OCI-LY3 (cell line): ENCODE data around the gene CCDC127.
"Not testable (repeated sequence)": the region's sequence is repeated elsewhere in the genome, so short reads cannot be mapped to it uniquely, and the experiment has no call there.

Experiments
- H2AFZ ChIP-seq: fragments of 200-600, 300-600 bp; shearing (Covaris generic); 2 replicates; pipeline ENCODE4 v1.6.0; 2014; ENCODE audit warnings: antibody characterized with exemption, low read depth, low read length
- H3K27ac ChIP-seq: fragments of 200-600, 300-600 bp; sonication (generic); 2 replicates; pipeline ENCODE4 v1.5.1; 2014; ENCODE audit warnings: mild to moderate bottlenecking, low read length, moderate library complexity, mixed read lengths
- H3K27me3 ChIP-seq: fragments of 200-600, 300-600 bp; sonication (generic); 2 replicates; pipeline ENCODE4 v1.6.1; 2014; ENCODE audit warnings: low read depth, low read length, mixed read lengths
- H3K36me3 ChIP-seq: fragments of 200-600, 300-600 bp; sonication (generic); replicated peaks from 2 replicates; pipeline ENCODE3; 2014; ENCODE audit warnings: low read depth, low read length, mixed read lengths
- H3K4me1 ChIP-seq: fragments of 300-600, 200-600 bp; sonication (generic); 2 replicates; pipeline ENCODE4 v1.6.1; 2014; ENCODE audit warnings: low read length, mixed read lengths
- H3K4me2 ChIP-seq: fragments of 200-600, 300-600 bp; sonication (generic); 2 replicates; pipeline ENCODE4 v1.6.1; 2014; ENCODE audit warnings: low read length, mixed read lengths
- H3K4me3 ChIP-seq: fragments of 300-600, 200-600 bp; sonication (generic); 2 replicates; pipeline ENCODE4 v1.5.1; 2014; ENCODE audit warnings: antibody characterized with exemption, mild to moderate bottlenecking, low read length, moderate library complexity
- H3K79me2 ChIP-seq: fragments of 300-600, 200-600 bp; shearing (Covaris generic); 2 replicates; pipeline ENCODE4 v1.6.1; 2014; ENCODE audit warnings: mild to moderate bottlenecking, low read length, mixed read lengths
- H3K9ac ChIP-seq: fragments of 300-600, 200-600 bp; shearing (Covaris generic); 2 replicates; pipeline ENCODE4 v1.6.0; 2014; ENCODE audit warnings: mild to moderate bottlenecking, low read length, moderate library complexity
- H3K9me3 ChIP-seq: fragments of 200-600, 300-600 bp; shearing (Covaris generic); 2 replicates; pipeline ENCODE4 v1.6.1; 2014; ENCODE audit warnings: low read length, mixed read lengths; ENCODE audit not compliant: insufficient read depth
- H4K20me1 ChIP-seq: fragments of 200-600, 300-600 bp; sonication (generic); 2 replicates; pipeline ENCODE4 v1.6.1; 2016; ENCODE audit warnings: low read length, mixed read lengths; ENCODE audit not compliant: insufficient read depth

Gene CCDC127

DNA sequence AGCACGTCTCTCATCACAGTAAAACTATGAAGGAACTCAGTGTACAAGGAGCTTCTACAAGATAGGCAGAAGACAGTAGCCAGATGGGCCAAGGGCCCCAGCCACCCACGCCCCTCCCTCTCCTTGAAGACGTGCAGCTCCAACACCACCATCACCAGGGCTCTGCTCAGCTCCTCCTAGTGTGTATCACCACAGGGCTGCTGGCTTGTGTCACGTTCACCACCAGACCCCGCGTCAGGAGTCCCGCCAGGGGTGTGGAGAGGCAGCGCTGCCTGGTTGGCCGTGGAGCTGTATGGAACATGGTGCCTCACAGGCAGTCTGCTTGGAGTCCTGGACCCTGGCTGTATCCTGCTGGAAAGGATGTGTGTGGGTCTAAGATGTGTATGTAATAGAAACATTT, 32.4 kb upstream of the CCDC127 start:
- not testable (repeated sequence) for H4K20me1 ChIP-seq, H3K9ac ChIP-seq, H3K27ac ChIP-seq, H3K79me2 ChIP-seq, H3K4me2 ChIP-seq, H3K27me3 ChIP-seq, H3K4me1 ChIP-seq, H3K4me3 ChIP-seq, H3K9me3 ChIP-seq, H3K36me3 ChIP-seq, H2AFZ ChIP-seq

- not testable (repeated sequence) for H3K4me3 ChIP-seq, H3K4me2 ChIP-seq, H3K79me2 ChIP-seq, H3K27me3 ChIP-seq, H3K36me3 ChIP-seq, H4K20me1 ChIP-seq, H3K9me3 ChIP-seq, H3K27ac ChIP-seq, H3K4me1 ChIP-seq, H2AFZ ChIP-seq, H3K9ac ChIP-seq
Observed at GRCh38 chr5:245717-246116, 27.8 kb upstream of the CCDC127 start.

GRCh38 chr5:243683-244367, 25.9 kb upstream of the CCDC127 start:
- not testable (repeated sequence) for H3K4me1 ChIP-seq, H3K27me3 ChIP-seq, H3K79me2 ChIP-seq, H3K36me3 ChIP-seq, H3K4me2 ChIP-seq, H3K9me3 ChIP-seq, H3K4me3 ChIP-seq, H4K20me1 ChIP-seq, H3K27ac ChIP-seq, H2AFZ ChIP-seq, H3K9ac ChIP-seq

- not testable (repeated sequence) for H3K4me2 ChIP-seq, H3K27ac ChIP-seq, H2AFZ ChIP-seq, H4K20me1 ChIP-seq, H3K27me3 ChIP-seq, H3K36me3 ChIP-seq, H3K79me2 ChIP-seq, H3K9ac ChIP-seq, H3K4me1 ChIP-seq, H3K9me3 ChIP-seq, H3K4me3 ChIP-seq
Observed at GRCh38 chr5:241045-241669, 23.2 kb upstream of the CCDC127 start.

DNA sequence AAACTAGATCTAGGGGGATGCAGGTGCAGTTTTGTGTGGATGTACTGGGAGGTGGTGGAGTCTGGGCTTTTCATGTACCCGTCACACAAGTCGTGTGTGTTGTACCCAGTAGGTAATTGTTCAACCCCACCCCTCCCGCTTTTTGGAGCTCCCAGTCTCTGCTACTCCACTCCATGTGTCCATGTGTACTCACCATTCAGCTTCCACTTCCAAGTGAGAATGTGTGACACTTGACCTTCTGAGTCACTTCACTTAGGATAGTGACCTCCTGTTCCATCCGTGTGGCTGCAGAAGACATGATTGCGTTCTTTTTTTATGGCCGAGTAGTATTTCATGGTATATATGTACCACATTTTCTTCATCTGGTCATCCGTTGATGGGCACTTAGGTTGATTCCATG, 22.6 kb upstream of the CCDC127 start:
- H3K36me3 ChIP-seq, H3K79me2 ChIP-seq, H4K20me1 ChIP-seq, H3K4me1 ChIP-seq, H3K9ac ChIP-seq, H3K4me2 ChIP-seq, H3K27me3 ChIP-seq, H3K9me3 ChIP-seq, H2AFZ ChIP-seq, H3K27ac ChIP-seq, H3K4me3 ChIP-seq: not testable (repeated sequence)

DNA sequence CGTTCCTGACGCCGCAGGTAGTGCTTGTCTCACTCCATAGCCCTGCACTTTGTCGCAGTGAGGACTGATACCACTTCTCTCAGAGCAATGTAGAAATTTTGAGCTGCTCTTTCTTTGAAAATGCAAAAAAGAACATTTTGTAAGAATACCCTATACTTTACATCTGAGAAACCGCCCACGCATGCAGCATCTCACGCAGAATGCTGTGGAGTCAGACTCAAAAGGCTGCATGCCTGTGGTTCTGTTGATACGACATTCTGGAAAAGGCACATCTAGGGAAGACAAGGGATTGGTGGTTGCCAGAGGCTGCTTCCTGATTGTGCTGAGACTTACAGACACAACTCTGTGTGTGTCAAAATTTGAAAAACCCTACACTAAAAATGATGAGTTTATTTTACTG, 20.0 kb upstream of the CCDC127 start:
- H3K79me2 ChIP-seq, H3K27me3 ChIP-seq, H3K4me2 ChIP-seq, H3K27ac ChIP-seq, H2AFZ ChIP-seq, H3K36me3 ChIP-seq, H3K9me3 ChIP-seq, H3K4me3 ChIP-seq, H3K9ac ChIP-seq, H3K4me1 ChIP-seq, H4K20me1 ChIP-seq: not testable (repeated sequence)

GRCh38 chr5:235527-235926, 17.6 kb upstream of the CCDC127 start:
- H3K36me3 ChIP-seq, H2AFZ ChIP-seq, H4K20me1 ChIP-seq, H3K79me2 ChIP-seq, H3K4me1 ChIP-seq, H3K27ac ChIP-seq, H3K9me3 ChIP-seq, H3K4me3 ChIP-seq, H3K4me2 ChIP-seq, H3K9ac ChIP-seq, H3K27me3 ChIP-seq: not testable (repeated sequence)
